ENCODE measurements around the gene ERMARD.

The ERMARD gene

DNA sequence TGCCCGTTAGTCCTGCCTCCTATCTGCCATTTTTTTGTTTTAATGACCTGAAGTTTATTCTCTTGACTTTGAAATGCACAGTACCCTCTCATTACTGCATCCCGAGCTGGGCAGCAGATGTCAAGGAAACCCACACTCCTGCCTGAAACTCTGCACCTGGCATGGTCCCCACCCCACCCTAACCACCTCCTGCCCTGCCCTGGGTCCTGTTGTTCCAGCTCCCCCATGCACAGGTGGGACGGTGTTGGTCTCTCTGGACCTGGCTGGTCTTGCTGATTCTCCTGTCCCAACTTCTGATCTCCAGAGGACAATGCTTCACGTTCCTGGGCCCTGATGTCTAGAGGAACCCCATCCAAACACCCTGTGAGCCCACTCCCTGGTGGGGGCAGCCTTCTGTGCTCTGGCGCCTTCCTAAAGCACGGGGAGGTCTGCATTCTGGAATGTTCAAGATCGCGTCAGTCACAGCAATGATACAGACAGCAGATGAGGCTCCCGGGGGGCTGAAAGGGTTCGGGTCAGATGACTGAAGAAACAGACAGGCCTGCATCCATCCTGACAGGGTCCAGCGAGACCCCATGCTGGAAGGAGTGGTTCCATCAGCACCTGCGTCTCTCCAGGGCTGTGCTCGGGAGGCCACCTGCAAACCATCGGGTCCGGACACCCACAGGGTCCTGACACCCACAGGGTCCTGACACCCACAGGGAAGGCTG is 73.6 kb downstream of the ERMARD start:
- Histone ChIP-seq H3K27me3 (ENCODE audit: insufficient read depth, poor library complexity, severe bottlenecking) (peaks cover 2% of the 10 kb centered on the region), H3K27ac (replicated peaks) (no peak overlapping the region), H3K4me3 (replicated peaks; ENCODE audit: insufficient read depth, low read length) (no peak overlapping the region)
- no peak for DNase-seq (ENCODE audit: low read depth in 1 of 2, low spot score in 1 of 2)
- TF ChIP-seq, protein P1, sequence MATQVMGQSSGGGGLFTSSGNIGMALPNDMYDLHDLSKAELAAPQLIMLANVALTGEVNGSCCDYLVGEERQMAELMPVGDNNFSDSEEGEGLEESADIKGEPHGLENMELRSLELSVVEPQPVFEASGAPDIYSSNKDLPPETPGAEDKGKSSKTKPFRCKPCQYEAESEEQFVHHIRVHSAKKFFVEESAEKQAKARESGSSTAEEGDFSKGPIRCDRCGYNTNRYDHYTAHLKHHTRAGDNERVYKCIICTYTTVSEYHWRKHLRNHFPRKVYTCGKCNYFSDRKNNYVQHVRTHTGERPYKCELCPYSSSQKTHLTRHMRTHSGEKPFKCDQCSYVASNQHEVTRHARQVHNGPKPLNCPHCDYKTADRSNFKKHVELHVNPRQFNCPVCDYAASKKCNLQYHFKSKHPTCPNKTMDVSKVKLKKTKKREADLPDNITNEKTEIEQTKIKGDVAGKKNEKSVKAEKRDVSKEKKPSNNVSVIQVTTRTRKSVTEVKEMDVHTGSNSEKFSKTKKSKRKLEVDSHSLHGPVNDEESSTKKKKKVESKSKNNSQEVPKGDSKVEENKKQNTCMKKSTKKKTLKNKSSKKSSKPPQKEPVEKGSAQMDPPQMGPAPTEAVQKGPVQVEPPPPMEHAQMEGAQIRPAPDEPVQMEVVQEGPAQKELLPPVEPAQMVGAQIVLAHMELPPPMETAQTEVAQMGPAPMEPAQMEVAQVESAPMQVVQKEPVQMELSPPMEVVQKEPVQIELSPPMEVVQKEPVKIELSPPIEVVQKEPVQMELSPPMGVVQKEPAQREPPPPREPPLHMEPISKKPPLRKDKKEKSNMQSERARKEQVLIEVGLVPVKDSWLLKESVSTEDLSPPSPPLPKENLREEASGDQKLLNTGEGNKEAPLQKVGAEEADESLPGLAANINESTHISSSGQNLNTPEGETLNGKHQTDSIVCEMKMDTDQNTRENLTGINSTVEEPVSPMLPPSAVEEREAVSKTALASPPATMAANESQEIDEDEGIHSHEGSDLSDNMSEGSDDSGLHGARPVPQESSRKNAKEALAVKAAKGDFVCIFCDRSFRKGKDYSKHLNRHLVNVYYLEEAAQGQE (IDR thresholded peaks at IDR 0.05; ENCODE audit: insufficient replicate concordance, low read depth), result no peak

DNA sequence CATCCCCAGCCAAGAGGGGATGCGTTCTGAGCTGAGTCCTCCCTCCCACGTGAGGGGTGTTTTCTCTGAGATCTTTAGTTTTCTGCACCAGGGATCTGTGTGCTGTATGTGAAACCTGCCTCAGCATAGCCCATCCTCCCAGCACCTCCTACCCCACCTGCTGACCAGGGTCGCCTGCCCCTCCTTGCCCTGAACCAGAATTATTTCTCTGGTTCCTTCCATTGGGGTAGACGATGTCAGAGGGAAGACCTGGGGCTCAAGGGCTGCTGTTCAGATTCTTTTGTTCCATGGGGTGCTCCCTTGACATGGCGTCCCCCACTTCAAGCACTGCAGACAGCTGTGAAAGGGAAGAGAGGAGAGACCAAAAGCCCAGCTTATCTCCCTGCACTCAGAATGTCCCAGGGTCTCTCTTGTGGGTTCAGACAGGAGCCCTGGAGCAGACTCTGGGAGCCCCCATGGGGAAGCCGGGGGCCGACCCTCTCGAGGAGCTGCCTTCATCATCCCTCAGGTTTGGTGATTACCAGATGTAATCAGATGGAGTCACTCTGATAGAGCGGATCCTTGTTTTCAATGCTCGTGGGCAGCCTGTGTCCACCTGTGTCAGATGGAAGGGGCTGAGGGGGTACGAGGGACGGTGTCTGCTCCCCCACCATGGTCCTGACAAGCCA is 74.3 kb downstream of the ERMARD start:
- no peak for DNase-seq (ENCODE audit: low read depth in 1 of 2, low spot score in 1 of 2)
- no peak for TF ChIP-seq GABPA (IDR thresholded peaks at IDR 0.05; ENCODE audit: low read depth)
- TF ChIP-seq SPI1 (IDR thresholded peaks at IDR 0.05; ENCODE audit: borderline replicate concordance, low read depth), result no peak
- TF ChIP-seq POLR2AphosphoS5 (IDR thresholded peaks at IDR 0.05; ENCODE audit: low read depth), result no peak
- peaks cover 2% of the 10 kb centered on the region for H3K27me3 ChIP-seq (ENCODE audit: insufficient read depth, poor library complexity, severe bottlenecking)
- no peak overlapping the region for H3K4me3 ChIP-seq (replicated peaks; ENCODE audit: insufficient read depth, low read length)
- no peak overlapping the region for H3K27ac ChIP-seq (replicated peaks)

DNA sequence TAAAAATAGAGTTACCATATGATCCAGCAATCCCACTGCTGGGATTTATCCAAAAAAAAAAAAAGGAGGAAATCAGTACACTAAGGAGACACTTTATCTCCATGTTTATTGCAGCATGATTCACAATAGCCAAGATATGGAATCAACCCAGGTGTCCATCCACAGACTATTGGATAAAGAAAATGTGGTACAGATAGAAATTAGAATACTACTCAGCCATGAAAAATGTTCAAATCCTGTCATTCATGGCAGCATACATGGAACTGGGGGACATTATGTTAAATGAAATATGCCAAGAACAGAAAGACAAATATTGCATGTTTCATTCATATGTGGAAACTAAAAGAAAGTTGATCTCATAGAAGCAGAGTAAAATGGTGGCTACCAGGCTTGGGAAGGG is 75.3 kb downstream of the ERMARD start:
- peaks cover 2% of the 10 kb centered on the region for H3K27me3 ChIP-seq (ENCODE audit: insufficient read depth, poor library complexity, severe bottlenecking)
- H3K4me3 ChIP-seq (replicated peaks; ENCODE audit: insufficient read depth, low read length), result no peak overlapping the region
- DNase-seq (ENCODE audit: low read depth in 1 of 2, low spot score in 1 of 2), result no peak
- H3K27ac ChIP-seq (replicated peaks), result no peak overlapping the region
- TF ChIP-seq, protein P2, sequence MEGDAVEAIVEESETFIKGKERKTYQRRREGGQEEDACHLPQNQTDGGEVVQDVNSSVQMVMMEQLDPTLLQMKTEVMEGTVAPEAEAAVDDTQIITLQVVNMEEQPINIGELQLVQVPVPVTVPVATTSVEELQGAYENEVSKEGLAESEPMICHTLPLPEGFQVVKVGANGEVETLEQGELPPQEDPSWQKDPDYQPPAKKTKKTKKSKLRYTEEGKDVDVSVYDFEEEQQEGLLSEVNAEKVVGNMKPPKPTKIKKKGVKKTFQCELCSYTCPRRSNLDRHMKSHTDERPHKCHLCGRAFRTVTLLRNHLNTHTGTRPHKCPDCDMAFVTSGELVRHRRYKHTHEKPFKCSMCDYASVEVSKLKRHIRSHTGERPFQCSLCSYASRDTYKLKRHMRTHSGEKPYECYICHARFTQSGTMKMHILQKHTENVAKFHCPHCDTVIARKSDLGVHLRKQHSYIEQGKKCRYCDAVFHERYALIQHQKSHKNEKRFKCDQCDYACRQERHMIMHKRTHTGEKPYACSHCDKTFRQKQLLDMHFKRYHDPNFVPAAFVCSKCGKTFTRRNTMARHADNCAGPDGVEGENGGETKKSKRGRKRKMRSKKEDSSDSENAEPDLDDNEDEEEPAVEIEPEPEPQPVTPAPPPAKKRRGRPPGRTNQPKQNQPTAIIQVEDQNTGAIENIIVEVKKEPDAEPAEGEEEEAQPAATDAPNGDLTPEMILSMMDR (IDR thresholded peaks at IDR 0.05; ENCODE audit: insufficient read depth, low read length), result no peak
- TF ChIP-seq POLR2AphosphoS5 (IDR thresholded peaks at IDR 0.05; ENCODE audit: low read depth) (no peak), SPI1 (IDR thresholded peaks at IDR 0.05; ENCODE audit: borderline replicate concordance, low read depth) (no peak), GABPA (IDR thresholded peaks at IDR 0.05; ENCODE audit: low read depth) (no peak)
- TF ChIP-seq, protein P1 (IDR thresholded peaks at IDR 0.05; ENCODE audit: insufficient replicate concordance, low read depth), result no peak

DNA sequence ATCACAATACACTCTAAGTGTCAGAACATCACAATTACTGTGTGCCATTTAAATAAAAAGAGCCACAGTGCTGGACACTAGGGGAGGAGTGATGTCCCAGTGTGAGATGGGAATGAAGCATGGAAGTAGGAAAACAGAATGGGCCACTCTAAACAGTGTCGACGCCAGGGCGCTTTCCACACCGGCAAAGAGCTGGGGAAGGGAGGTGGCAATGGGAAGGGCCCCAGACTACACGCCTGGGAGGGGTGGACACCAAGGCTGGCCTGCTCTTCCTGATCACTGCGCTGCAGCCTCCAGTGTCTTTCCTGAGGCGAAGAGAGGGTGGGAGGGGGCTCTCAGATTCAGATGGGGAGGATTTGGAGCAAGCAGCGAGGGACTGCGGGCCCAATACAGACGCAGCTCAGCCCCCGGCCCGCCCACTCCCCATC is 75.9 kb downstream of the ERMARD start:
- TF ChIP-seq, protein P2 (IDR thresholded peaks at IDR 0.05; ENCODE audit: insufficient read depth, low read length), result no peak
- TF ChIP-seq POLR2AphosphoS5 (IDR thresholded peaks at IDR 0.05; ENCODE audit: low read depth) (no peak), GABPA (IDR thresholded peaks at IDR 0.05; ENCODE audit: low read depth) (no peak), SPI1 (IDR thresholded peaks at IDR 0.05; ENCODE audit: borderline replicate concordance, low read depth) (no peak)
- TF ChIP-seq, protein P1 (IDR thresholded peaks at IDR 0.05; ENCODE audit: insufficient replicate concordance, low read depth), result no peak
- Histone ChIP-seq H3K27ac (replicated peaks) (no peak overlapping the region), H3K4me3 (replicated peaks; ENCODE audit: insufficient read depth, low read length) (no peak overlapping the region), H3K27me3 (ENCODE audit: insufficient read depth, poor library complexity, severe bottlenecking) (peaks cover 2% of the 10 kb centered on the region)
- no peak for DNase-seq (ENCODE audit: low read depth in 1 of 2, low spot score in 1 of 2)
